K562 (cell line): ENCODE data around the gene ANKS1B.

Source experiments
- CBFB ChIP-seq: sonication (generic); formaldehyde crosslinking; IDR thresholded peaks from 2 replicates; pipeline ENCODE4 v1.4.0; 2020; ENCODE audit warnings: mild to moderate bottlenecking, missing genetic modification reagents
- COPS2 ChIP-seq: fragments of 450-650 bp; conservative IDR thresholded peaks from 2 replicates; pipeline ENCODE4 v1.6.1; 2016; ENCODE audit warnings: mild to moderate bottlenecking, moderate library complexity
- CTCF ChIP-seq, 3 experiments: IDR thresholded peaks in 2 of 3; conservative IDR thresholded peaks in 1 of 3; 2 replicates each; pipeline ENCODE4 v1.5.1; 2011 to 2012; ENCODE audit warnings: low read length in 3 of 3, mild to moderate bottlenecking in 3 of 3, control low read depth in 2 of 3, improper control_type of control experiment in 1 of 3, inconsistent platforms in 1 of 3, low read depth in 1 of 3, mixed read lengths in 1 of 3, moderate library complexity in 1 of 3; ENCODE audit not compliant: insufficient read depth in 2 of 3
- JUND ChIP-seq, 2 experiments: IDR thresholded peaks; 2 replicates in 1 of 2; 3 replicates in 1 of 2; pipeline ENCODE4 v1.6.1; 2011; ENCODE audit warnings: borderline replicate concordance in 2 of 2, low read depth in 2 of 2, low read length in 2 of 2, improper control_type of control experiment in 1 of 2, missing biosample characterization in 1 of 2, missing genetic modification characterization in 1 of 2, missing genetic modification reagents in 1 of 2
- TBP ChIP-seq: optimal IDR thresholded peaks from 2 replicates; pipeline ENCODE3; 2011; ENCODE audit warnings: low read depth, low read length, improper control_type of control experiment
- TSHZ1 ChIP-seq: fragments of 250-450 bp; sonication (Bioruptor Pico); IDR thresholded peaks from 2 replicates; pipeline ENCODE4 v1.4.0; 2020; ENCODE audit warnings: mild to moderate bottlenecking, moderate library complexity
- TF ChIP-seq, protein P1 (sequence below): sonication (generic); formaldehyde crosslinking; IDR thresholded peaks from 2 replicates; pipeline ENCODE4 v1.8.1; 2022; ENCODE audit warnings: missing genetic modification reagents
- TF ChIP-seq, protein P2 (sequence below), 2 experiments: fragments of 450-650 bp in 1 of 2; sonication (generic) in 1 of 2; formaldehyde crosslinking; conservative IDR thresholded peaks; 2 replicates each; pipeline versions ENCODE4 v1.4.0 to v1.8.1; 2020 to 2022; ENCODE audit warnings: mild to moderate bottlenecking in 1 of 2, missing genetic modification reagents in 1 of 2

DNA sequence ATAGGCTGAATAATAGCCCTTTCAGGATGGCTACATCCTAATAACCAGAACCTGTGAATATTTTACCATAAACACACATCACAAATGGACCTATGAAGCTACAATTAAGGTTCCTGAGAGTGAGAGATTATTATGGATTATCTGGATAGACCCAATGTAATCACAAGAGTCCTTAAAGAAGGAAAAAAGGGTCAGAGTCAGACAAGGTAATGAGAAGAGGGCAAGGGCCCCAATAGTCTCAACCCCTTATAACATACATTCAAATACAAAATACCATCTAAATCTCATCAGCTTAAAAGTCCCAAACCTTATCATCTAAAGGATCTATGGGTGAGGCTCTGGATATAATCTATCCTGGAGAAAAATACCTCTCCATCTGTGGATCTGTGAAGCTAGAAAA lies 272.5 kb downstream of the ANKS1B start:
- TF ChIP-seq JUND (IDR thresholded peaks at IDR 0.05; ENCODE audit: borderline replicate concordance, low read depth, low read length) (no peak), JUND (tag; IDR thresholded peaks at IDR 0.05; ENCODE audit: borderline replicate concordance, low read depth, low read length) (no peak), COPS2 (no peak), CBFB (CRISPR knock-in tag) (no peak), TBP (no peak), CTCF (IDR thresholded peaks at IDR 0.05 in 2 of 3, conservative IDR thresholded peaks at IDR 0.05 in 1 of 3; ENCODE audit: insufficient read depth in 2 of 3, low read depth in 1 of 3, low read length in 3 of 3) (no peak), TSHZ1 (CRISPR knock-in tag) (no peak)
- TF ChIP-seq, protein P1, sequence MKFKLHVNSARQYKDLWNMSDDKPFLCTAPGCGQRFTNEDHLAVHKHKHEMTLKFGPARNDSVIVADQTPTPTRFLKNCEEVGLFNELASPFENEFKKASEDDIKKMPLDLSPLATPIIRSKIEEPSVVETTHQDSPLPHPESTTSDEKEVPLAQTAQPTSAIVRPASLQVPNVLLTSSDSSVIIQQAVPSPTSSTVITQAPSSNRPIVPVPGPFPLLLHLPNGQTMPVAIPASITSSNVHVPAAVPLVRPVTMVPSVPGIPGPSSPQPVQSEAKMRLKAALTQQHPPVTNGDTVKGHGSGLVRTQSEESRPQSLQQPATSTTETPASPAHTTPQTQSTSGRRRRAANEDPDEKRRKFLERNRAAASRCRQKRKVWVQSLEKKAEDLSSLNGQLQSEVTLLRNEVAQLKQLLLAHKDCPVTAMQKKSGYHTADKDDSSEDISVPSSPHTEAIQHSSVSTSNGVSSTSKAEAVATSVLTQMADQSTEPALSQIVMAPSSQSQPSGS (CRISPR knock-in tag): no peak
- TF ChIP-seq, protein P2, sequence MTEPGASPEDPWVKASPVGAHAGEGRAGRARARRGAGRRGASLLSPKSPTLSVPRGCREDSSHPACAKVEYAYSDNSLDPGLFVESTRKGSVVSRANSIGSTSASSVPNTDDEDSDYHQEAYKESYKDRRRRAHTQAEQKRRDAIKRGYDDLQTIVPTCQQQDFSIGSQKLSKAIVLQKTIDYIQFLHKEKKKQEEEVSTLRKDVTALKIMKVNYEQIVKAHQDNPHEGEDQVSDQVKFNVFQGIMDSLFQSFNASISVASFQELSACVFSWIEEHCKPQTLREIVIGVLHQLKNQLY (CRISPR knock-in tag; conservative IDR thresholded peaks at IDR 0.05): no peak
